Activated CD4-positive, alpha-beta T cell treated with anti-CD3 and anti-CD28 coated beads, Interleukin-2, amount 10 ng/mL, durations not matched to agents 7 days and 5 days (primary cell): ENCODE results near the gene OSGIN1. TPM values are rescaled to one million over a fixed set of nuclear protein-coding genes. Genes with fewer than 3 reads are reported as not detected.

ENCODE experiments used
- CTCF ChIA-PET: fragments of 350-600 bp; sonication (Branson Sonifier 250); formaldehyde crosslinking; loops from one replicate; lab custom pipeline; 2021; ENCODE audit warnings: antibody characterized with exemption; lab: Charles Lee
- POLR2A ChIA-PET: fragments of 350-600 bp; sonication (Branson Sonifier 250); formaldehyde crosslinking; loops from one replicate; lab custom pipeline; 2021; ENCODE audit warnings: antibody characterized with exemption; lab: Charles Lee
- DNase-seq: peaks from one replicate; pipeline ENCODE4 v3.0.0-alpha.2; 2020
- H3K27ac Mint-ChIP-seq: one replicate; pipeline ENCODE4 v1.8.0; 2021; ENCODE audit warnings: mild to moderate bottlenecking, moderate library complexity, mixed read lengths
- H3K27me3 Mint-ChIP-seq: one replicate; pipeline ENCODE4 v1.8.0; 2021; ENCODE audit warnings: mixed read lengths
- H3K36me3 Mint-ChIP-seq: one replicate; pipeline ENCODE4 v1.8.0; 2021; ENCODE audit warnings: low read depth, mixed read lengths
- H3K4me1 Mint-ChIP-seq: one replicate; pipeline ENCODE4 v1.8.0; 2021; ENCODE audit warnings: mixed read lengths
- H3K4me3 Mint-ChIP-seq: one replicate; pipeline ENCODE4 v1.8.0; 2021; ENCODE audit warnings: mild to moderate bottlenecking, moderate library complexity, mixed read lengths
- H3K9me3 Mint-ChIP-seq: one replicate; pipeline ENCODE4 v1.8.0; 2021; ENCODE audit warnings: mixed read lengths
- total RNA-seq, 2 experiments: library from RNA; stranded (reverse); gene quantifications; one replicate each; pipeline ENCODE4 v1.2.3, GENCODE V29; 2021

OSGIN1 gene
- total RNA-seq, 2 experiments from 2014 or later: 0.48 to 0.77 TPM

DNA sequence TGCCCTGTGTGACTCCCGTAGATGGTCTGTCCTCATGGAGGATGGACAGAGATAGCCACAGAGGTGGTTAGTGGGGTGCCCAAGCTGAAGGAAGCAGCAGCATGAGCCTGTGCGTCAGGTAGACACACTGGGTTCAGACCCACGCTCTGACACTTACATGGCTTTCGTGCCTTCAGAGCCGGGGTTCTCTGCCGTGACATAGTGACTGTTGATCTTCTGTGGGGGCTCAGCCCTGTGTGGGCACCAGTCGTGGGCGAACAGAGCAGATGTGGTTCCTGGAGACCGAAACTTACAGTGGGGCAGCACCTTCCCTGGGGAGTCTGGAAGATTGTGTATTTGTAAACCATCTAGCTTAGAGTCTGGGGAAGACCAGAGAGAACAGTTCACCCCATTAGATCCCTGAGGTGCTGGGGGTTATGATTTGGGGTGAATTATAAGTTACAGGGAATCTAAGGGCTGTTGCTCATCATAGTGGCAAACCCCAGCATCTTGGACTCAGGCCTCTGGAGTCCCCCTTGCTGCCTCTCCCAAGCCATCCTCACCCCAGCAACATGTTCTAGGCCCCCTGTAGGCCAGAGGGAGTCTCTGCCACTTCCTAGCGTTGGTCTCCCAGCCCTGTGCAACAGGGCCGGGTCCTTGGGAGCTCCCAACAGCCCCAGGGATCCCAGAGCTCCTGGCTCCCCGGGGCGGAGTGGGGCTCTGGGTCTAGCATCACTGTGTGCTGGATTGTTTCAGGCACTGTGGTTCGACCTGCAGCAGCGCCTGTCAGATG lies 43.6 kb downstream of the OSGIN1 start:
- no peak for DNase-seq
- H3K4me3 Mint-ChIP-seq: no peak overlapping the region
- peaks cover 24% of the 10 kb centered on the region for H3K27me3 Mint-ChIP-seq
- H3K4me1 Mint-ChIP-seq: no peaks in the 10 kb centered on the region
- POLR2A ChIA-PET: no interaction called here
- H3K27ac Mint-ChIP-seq: no peak overlapping the region
- H3K9me3 Mint-ChIP-seq: no peaks in the 10 kb centered on the region
- CTCF ChIA-PET: no interaction called here
- H3K36me3 Mint-ChIP-seq: no peaks in the 10 kb centered on the region

DNA sequence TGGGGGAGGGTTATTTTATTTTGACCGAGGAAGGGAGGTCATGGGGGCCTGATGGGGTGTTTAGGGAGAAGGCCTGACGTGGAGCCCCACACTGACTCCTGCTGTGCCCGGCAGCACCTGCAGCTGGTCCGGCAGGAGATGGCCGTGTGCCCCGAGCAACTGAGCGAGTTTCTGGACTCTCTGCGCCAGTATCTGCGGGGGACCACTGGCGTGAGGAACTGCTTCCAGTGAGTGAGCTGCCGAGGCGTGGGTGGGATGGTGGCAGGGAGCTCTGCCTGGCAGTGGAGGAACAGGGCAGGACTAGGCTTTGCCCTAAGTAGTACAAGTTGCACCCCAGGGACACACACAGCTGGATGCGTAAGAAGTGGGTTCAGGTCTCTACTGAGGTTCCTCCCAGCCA lies 45.1 kb downstream of the OSGIN1 start:
- H3K27me3 Mint-ChIP-seq: peaks cover 22% of the 10 kb centered on the region
- H3K9me3 Mint-ChIP-seq: no peaks in the 10 kb centered on the region
- no peaks in the 10 kb centered on the region for H3K36me3 Mint-ChIP-seq
- no peaks in the 10 kb centered on the region for H3K4me1 Mint-ChIP-seq
- no peak overlapping the region for H3K4me3 Mint-ChIP-seq
- POLR2A ChIA-PET: no interaction called here
- CTCF ChIA-PET: interaction anchor here (0.6 kb wide), 1 partner anchor 1287 kb away, joined by 3 read pairs; no protein-coding TSS in a partner anchor
- no peak overlapping the region for H3K27ac Mint-ChIP-seq
- DNase-seq: no peak

DNA sequence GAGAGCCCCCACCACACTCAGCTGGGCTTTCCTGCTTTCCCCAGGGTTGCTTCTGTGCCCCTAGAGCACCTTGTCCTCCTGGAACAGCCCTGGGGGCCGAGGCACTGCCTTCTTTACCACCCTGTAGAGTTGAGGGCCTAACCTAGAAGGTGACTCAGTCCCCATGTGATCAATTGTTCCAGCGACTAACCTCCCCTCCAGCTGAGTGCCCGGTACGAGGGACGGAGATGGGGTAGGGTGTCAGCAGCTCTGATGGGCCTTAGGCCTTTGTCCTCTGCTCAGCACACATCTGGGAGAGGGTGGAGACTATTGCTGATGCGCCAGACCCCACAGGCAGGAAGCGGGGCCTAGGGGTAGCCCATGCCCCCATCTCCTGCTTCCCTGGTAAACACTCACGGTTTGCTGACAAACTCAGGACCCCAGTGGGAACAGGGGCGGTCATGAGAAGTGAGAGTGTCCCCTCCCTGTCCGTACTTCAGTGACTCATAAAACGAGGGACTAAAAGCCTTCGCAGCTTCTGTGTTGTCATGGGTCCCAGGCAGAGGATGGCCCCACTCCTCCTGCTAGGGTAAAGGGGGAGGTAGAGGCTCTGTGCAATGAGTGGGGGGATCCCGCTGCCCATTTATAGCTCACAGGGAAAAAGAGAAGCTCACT lies 48.1 kb downstream of the OSGIN1 start:
- Mint-ChIP-seq H3K9me3 (no peaks in the 10 kb centered on the region), H3K4me1 (no peaks in the 10 kb centered on the region), H3K4me3 (no peak overlapping the region), H3K27ac (no peak overlapping the region), H3K36me3 (no peaks in the 10 kb centered on the region), H3K27me3 (peaks cover 5% of the 10 kb centered on the region)
- POLR2A ChIA-PET: no interaction called here
- CTCF ChIA-PET: interaction anchor here (1.0 to 2.2 kb wide), 2 partner anchors 10 to 17 kb away, joined by 5 read pairs; no protein-coding TSS in a partner anchor
- no peak for DNase-seq

DNA sequence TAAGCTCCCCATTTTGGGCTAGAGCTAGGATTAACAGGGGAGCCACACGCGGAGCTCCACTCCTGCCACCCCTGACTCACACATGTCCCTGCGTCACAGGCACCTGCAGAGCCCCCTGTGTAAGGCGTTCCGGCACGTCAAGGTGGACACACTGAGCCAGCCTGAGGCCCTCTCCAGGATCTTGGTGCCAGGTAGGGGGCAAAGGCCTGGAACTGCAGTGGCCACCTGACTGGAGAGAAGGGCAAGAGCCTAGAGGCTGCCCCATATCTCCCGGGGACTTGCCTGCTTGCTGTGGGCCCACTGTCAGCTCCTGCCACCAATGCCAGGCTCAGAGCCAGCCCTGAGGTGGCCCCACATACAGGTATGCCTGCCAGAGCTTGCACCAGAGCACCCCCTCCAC lies 48.7 kb downstream of the OSGIN1 start:
- H3K27ac Mint-ChIP-seq: no peak overlapping the region
- no peak for DNase-seq
- no peaks in the 10 kb centered on the region for H3K27me3 Mint-ChIP-seq
- H3K36me3 Mint-ChIP-seq: no peaks in the 10 kb centered on the region
- H3K4me1 Mint-ChIP-seq: no peaks in the 10 kb centered on the region
- H3K4me3 Mint-ChIP-seq: no peak overlapping the region
- ChIA-PET POLR2A (no interaction called here), CTCF (interaction anchor here (2.2 kb wide), 1 partner anchor 18 kb away, joined by 5 read pairs; no protein-coding TSS in a partner anchor)
- no peaks in the 10 kb centered on the region for H3K9me3 Mint-ChIP-seq

DNA sequence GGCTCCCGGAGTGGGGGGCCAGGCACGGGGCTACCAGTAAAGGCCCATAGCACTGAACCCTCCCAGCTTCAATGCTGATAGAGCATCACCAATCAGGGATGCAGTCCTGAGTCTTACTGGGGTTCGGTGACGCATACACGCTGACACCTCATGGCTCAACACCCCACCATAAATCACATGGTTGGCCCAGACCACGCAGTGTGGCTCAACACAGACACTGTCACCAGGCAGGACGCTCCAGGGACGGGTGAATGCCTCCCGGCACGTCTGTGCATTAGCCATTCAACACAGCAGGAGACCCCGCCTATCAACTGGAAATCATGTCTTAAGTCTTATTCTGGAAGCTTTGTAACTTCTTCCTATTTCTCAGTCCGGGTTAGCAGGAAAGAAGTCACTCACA lies 50.0 kb downstream of the OSGIN1 start:
- no peaks in the 10 kb centered on the region for H3K27me3 Mint-ChIP-seq
- H3K36me3 Mint-ChIP-seq: no peaks in the 10 kb centered on the region
- H3K4me1 Mint-ChIP-seq: no peaks in the 10 kb centered on the region
- no peak overlapping the region for H3K27ac Mint-ChIP-seq
- ChIA-PET POLR2A (no interaction called here), CTCF (no interaction called here)
- H3K4me3 Mint-ChIP-seq: no peak overlapping the region
- DNase-seq: no peak
- no peaks in the 10 kb centered on the region for H3K9me3 Mint-ChIP-seq

DNA sequence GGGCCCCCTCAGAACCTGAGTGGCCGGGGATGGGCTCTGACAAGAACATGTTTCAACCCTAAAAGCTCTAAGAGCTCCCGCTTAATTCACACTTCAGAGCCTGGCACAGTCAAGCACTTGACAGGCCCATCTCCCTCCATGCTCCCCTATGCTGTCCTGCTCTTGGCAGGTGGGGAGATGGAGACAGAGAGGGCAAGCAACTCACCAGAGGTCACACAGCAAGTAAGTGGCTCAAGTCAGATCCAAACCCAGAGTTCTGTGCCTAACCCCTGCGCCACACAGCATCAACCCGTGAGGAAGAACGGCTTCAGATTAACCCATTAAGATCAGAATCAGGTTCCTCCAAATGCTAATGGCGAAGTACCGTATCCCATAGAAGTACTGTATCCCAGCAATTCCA lies 51.4 kb downstream of the OSGIN1 start:
- no peaks in the 10 kb centered on the region for H3K4me1 Mint-ChIP-seq
- no peak overlapping the region for H3K4me3 Mint-ChIP-seq
- POLR2A ChIA-PET: no interaction called here
- H3K36me3 Mint-ChIP-seq: no peaks in the 10 kb centered on the region
- no peaks in the 10 kb centered on the region for H3K9me3 Mint-ChIP-seq
- CTCF ChIA-PET: no interaction called here
- H3K27ac Mint-ChIP-seq: no peak overlapping the region
- H3K27me3 Mint-ChIP-seq: no peaks in the 10 kb centered on the region
- DNase-seq: no peak

DNA sequence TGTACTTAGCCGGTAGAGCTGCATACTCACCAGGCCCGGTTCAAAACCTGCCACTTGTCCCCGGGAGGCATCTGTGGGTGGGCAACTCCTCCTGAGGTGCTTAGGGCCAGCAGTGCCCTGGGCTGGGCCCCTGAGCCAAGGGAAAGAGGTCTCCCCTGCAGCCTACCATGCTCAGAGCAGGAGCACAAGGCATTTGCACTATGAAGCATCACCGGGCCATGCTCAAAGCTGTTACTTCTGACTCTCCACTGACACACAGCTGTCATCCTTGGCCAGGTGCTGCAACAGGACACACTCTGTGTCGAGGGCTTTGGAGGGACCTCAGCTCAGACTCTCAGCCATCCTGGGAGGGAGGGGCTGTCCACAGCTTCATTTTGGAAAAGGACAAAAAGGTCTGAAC lies 52.4 kb downstream of the OSGIN1 start:
- CTCF ChIA-PET: no interaction called here

DNA sequence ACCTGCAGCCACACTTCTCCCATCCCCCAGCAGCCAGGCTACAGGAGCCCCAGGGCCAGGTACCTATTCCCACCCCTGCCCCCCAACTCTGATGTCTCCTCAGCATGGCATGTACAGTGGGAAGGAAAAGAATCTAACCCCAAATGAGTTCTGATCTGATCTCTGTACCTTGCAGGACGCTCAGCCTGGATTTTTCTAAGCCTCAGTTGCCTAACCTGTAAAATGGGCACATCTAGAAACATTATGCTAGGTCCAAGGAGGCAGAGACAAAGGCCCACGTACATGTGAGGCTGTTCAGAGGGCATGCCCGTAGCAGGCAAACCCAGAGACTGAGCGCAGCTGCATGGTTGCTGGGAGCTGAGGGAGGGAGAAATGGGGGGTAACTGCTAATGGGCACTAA lies 54.5 kb downstream of the OSGIN1 start:
- H3K27me3 Mint-ChIP-seq: no peaks in the 10 kb centered on the region
- CTCF ChIA-PET: no interaction called here
- H3K27ac Mint-ChIP-seq: no peak overlapping the region
- no peaks in the 10 kb centered on the region for H3K36me3 Mint-ChIP-seq
- DNase-seq: no peak
- no peak overlapping the region for H3K4me3 Mint-ChIP-seq
- H3K4me1 Mint-ChIP-seq: no peaks in the 10 kb centered on the region
- POLR2A ChIA-PET: no interaction called here
- H3K9me3 Mint-ChIP-seq: no peaks in the 10 kb centered on the region

More for the DNA sequence above, 52.4 kb downstream of the OSGIN1 start:
- no peaks in the 10 kb centered on the region for H3K9me3 Mint-ChIP-seq
- H3K4me3 Mint-ChIP-seq: no peak overlapping the region
- POLR2A ChIA-PET: no interaction called here
- no peaks in the 10 kb centered on the region for H3K4me1 Mint-ChIP-seq
- no peaks in the 10 kb centered on the region for H3K36me3 Mint-ChIP-seq
- no peaks in the 10 kb centered on the region for H3K27me3 Mint-ChIP-seq
- no peak overlapping the region for H3K27ac Mint-ChIP-seq
- DNase-seq: no peak

DNA sequence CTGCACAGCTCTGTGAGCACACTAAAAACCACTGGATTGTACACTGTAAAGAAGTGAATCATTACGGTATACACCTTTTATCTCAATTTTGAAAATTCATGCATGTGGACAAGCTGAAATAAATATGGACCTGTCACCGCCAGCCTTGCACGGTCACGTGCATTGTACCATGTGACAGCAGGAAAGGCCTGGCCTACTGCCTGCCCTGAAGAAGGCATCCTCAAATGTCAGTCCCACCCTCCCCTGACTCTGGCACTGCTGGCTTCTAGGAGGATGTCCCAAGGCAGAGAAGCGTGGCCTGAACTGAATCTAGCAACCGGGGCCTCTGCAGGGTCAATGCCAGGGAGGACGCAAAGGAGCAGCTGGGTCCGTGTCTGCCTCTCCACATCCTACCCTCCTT lies 54.9 kb downstream of the OSGIN1 start:
- H3K9me3 Mint-ChIP-seq: no peaks in the 10 kb centered on the region
- no peak for DNase-seq
- no peaks in the 10 kb centered on the region for H3K36me3 Mint-ChIP-seq
- no peak overlapping the region for H3K4me3 Mint-ChIP-seq
- no peak overlapping the region for H3K27ac Mint-ChIP-seq
- ChIA-PET CTCF (interaction anchor here (1.4 kb wide), 1 partner anchor 9 kb away, joined by 4 read pairs; no protein-coding TSS in a partner anchor), POLR2A (no interaction called here)
- no peaks in the 10 kb centered on the region for H3K27me3 Mint-ChIP-seq
- H3K4me1 Mint-ChIP-seq: no peaks in the 10 kb centered on the region

DNA sequence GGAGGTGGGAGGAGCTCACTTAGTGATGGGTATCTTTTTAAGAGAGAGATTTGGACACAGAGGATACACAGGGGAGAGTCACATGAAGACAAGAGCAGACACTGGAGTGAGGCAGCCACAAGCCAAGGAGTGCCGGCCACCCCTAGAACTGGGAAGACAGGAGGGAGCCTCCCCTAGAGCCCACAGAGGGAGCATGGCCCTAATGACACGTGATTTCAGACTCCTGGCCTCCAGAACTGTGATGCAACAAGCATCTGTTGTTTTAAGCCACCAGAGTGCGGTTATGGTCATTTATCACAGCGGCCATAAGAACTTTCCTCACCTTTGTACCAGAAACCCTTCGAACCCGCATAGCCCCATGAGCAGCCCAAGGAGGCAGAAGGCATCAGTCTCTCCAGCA lies 56.2 kb downstream of the OSGIN1 start:
- peaks cover 3% of the 10 kb centered on the region for H3K4me1 Mint-ChIP-seq
- DNase-seq: no peak

DNA sequence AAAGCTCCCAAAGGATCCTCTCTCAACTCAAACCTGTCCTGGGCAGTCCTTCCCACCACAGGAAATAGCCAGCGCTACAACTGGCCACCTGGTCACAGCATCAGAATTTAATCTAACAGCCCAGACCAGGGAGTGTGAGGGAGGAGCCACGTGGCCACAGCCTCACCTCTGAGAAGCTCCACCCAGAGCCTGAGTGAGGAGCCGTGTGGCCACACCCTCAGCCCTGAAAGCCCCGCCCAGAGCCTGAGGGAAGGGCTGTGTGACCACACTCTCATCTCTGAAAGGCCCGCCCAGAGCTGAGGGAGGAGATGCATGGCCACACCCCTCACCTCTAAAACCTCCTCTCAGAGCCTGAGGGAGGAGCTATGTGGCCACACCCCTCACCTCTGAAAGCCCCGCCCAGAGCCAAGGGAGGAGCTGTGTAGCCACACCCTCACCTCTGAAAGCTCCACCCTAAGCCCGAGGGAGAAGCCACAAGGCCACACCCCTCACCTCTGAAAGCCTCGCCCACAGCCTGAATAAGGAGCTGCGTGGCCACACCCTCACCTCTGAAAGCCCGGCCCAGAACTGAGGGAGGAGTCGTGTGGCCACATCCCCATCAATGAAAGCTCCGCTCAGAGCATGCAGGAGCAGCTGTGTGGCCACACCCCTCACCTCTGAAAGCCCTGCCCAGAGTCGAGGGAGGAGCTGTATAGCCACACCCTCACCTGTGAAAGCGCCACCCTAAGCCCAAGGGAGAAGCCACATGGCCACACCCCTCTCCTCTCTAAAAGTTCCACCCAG lies 60.9 kb downstream of the OSGIN1 start:
- peaks cover 3% of the 10 kb centered on the region for H3K9me3 Mint-ChIP-seq
- ChIA-PET CTCF (interaction anchor here (1.0 to 2.2 kb wide), 2 partner anchors 35 to 173 kb away, joined by 3 to 7 read pairs; partner anchors contain the start of gene TAF1C), POLR2A (no interaction called here)
- no peak overlapping the region for H3K4me3 Mint-ChIP-seq
- peak; percentile 70 for DNase-seq
- H3K36me3 Mint-ChIP-seq: no peaks in the 10 kb centered on the region
- H3K27ac Mint-ChIP-seq: no peak overlapping the region
- no peaks in the 10 kb centered on the region for H3K27me3 Mint-ChIP-seq
- H3K4me1 Mint-ChIP-seq: peaks cover 8% of the 10 kb centered on the region

More for the DNA sequence above, 56.2 kb downstream of the OSGIN1 start:
- ChIA-PET CTCF (interaction anchor here (1.4 kb wide), 1 partner anchor 8 kb away, joined by 4 read pairs; no protein-coding TSS in a partner anchor), POLR2A (no interaction called here)
- no peak overlapping the region for H3K27ac Mint-ChIP-seq
- no peak overlapping the region for H3K4me3 Mint-ChIP-seq
- H3K36me3 Mint-ChIP-seq: no peaks in the 10 kb centered on the region
- H3K9me3 Mint-ChIP-seq: no peaks in the 10 kb centered on the region
- H3K27me3 Mint-ChIP-seq: no peaks in the 10 kb centered on the region

DNA sequence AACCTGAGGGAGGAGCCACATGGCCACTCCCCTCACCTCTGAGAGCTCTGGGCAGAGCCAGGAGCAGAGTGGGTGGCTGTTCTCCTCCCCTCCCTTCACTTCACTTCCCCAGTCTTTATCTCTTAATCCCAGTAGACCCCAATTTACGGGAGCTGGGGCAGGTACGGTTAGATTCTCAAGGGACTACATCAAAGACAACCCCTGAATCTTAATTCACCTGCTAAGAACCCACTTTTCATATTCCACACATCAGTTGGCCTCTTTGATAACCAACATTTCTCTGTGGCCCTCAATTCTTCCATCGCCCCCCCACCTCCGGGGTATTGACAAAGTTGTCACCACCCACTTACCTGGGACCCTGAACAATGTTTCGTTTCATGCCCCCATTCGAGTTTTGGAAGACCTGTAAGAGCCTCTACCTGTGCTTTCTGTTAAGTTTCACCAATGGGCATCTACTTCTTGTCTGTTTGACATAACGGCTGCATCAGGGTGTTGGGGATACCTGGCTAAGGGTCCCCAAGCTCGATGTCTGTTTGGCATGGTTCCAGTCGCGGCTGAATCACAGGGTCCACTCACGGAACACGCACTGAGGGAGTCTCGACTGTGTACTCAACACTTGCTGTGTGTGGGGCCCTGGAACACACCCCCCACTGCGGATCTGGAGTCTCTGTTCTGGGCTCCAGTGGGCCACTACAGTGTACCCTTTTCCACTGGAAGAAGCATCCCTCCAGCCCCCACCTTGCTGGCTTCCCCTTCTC lies 61.7 kb downstream of the OSGIN1 start:
- Mint-ChIP-seq H3K4me1 (peaks cover 8% of the 10 kb centered on the region), H3K27me3 (no peaks in the 10 kb centered on the region), H3K9me3 (peaks cover 7% of the 10 kb centered on the region), H3K4me3 (no peak overlapping the region), H3K36me3 (no peaks in the 10 kb centered on the region), H3K27ac (no peak overlapping the region)
- POLR2A ChIA-PET: no interaction called here
- CTCF ChIA-PET: interaction anchor here (1.0 to 2.2 kb wide), 2 partner anchors 34 to 172 kb away, joined by 3 to 7 read pairs; partner anchors contain the start of gene TAF1C
- DNase-seq: no peak
